ENCODE results near the gene FSTL4. TPM values are rescaled to one million over a fixed set of nuclear protein-coding genes. Genes with fewer than 3 reads are reported as not detected.
A peak's percentile ranks its signal among the peaks of the same experiment; 100 is the strongest.

Gene FSTL4
- total RNA-seq, 1 donor from 2014 or later, result 0.11 TPM

DNA sequence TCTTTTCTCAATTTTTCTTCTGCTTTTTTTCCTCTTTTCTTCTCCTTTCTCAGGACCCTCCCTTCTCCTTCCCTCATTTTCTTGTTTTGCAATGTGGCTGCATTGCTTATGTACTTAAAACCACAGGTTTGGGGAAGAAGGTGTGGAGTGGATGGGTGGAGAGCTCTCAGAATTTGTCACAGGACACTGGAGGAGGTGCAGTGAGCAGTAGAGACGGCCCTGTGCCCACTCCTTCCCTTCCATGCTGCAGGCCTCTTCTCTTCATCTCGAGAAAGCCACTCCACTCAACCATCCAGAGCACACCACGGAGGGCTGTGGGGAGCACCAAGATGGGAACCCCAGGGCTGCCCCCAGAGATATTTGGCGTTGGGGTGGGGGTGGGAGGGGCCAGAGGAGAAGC, 92.3 kb downstream of the FSTL4 start:
- no peak for DNase-seq (ENCODE audit: low read depth)

DNA sequence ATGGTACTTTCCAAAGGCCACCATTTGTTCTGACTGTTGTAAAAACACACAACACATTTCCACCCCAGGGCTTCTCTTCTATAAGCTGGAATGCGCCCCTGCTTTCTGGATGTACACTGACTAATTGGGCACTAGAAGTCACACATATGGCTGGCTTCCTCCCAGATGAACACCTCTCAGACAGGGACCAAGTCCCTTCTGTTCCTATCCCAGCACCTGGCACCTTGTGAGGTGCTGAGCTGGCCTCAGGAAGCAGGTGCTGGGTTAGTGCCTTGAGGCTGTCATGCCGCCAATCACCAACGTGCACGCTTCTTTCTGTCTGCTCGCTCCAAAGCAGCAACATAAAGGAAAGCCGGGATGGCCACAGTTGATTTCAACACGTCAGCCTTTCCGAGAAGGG, 93.2 kb downstream of the FSTL4 start:
- no peak for DNase-seq (ENCODE audit: low read depth)

DNA sequence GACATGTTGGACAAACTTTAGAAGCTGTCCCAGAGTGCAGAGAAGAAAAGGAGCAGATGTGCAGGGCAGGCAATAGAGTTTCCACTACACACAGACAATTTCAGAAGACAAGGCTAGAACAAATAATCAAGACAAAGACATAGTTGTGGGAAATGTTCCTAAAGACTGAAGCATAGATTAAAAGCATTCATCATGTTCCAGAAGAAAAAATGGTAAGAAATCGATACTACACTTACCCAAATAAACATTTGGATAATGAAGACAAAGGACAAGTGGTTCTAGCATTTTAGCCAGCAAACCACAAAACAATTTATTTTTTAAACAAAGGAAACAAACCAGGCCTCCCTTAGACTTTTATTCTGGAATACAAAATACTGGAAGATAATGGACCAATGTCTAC, 97.9 kb downstream of the FSTL4 start:
- DNase-seq (ENCODE audit: low read depth), result no peak

DNA sequence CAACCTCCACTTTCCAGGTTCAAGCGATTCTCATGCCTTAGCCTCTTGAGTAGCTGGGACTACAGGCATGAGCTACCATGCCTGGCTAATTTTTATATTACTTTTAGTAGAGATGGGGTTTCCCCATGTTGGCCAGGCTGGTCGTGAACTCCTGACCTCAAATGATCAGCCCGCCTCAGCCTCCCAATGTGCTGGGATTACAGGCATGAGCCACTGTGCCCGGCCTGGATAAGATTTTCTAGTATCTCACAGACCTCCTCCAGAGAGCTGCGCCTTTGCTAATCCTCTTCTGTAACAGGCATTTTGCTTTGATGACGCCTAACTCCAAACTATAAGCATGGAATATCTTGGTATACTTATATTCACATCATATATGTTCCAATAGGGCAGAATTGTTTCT, 99.4 kb downstream of the FSTL4 start:
- DNase-seq (ENCODE audit: low read depth), result no peak

DNA sequence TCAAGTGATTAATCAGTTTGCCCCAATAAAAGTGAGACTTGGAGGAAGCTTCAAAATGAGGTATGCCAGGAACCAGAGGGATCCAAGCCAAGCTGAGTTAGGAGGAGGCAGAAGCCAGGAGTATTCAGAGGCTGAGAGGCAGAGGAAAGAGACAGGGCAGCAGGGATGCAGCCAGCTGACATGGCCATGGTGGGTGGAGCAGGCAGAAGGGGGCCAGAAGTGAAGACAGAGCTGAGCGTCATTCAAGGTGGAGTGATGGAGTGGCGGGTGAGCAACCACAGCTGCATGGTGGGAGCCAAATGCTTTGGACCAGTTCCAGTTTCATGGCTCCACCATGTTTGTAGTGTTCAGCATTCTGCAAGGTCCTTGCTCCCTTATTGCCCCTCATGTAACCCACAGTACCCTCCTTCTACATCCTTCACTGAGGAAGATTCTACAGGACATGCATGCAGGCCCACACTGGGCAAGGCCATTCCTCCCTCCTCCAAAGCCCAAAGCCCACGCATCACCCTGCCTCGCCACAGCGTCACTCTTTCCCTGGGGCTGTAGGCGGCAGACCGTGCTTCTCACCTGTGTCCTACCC, 100.6 kb downstream of the FSTL4 start:
- DNase-seq (ENCODE audit: low read depth), result no peak

DNA sequence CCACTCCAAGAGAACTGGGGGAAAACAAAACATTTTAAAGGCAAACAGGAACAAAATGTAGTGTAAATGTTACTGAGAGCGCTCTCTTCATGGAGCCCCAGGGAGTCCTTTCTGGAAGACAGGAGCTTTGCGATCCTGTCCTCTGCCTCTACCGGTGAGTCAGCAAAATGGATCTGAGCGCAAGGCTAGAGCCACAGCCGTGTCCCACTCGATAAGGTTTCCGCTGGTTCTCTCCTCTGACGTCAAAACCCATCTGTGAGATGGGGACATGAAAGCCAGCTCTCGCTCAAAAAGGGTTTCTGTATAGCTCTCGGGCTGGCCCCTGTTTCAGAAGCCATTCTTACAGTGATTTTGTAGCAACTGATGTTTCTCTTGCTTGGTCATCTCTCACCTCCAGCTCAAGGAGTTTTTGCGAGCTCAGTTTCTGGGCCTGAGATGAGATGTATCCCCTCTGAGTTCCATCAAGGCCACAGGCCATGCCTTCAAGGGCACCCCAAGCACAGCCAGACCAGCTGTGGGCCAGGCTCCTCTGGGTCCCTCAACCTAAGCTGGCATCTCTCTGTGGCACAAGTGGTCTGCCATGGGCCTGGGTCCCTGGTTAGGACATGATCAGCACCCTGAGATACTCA, 101.6 kb downstream of the FSTL4 start:
- no peak for DNase-seq (ENCODE audit: low read depth)

DNA sequence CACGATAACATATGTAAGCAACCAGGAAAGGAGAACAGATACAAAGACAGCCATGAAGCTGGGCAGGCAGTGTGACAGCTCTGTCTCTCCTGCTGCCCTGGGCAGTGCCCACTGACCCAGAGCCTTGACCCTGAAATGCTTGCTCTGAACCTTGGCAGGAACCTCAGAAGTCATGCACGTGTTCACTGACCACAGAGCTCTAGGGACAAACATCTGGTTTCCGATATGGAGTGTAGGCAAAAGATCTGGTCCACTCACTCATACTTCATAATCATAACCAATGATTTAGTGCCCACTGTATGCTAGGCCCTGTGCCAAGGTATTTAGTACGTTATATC, 102.6 kb downstream of the FSTL4 start:
- peak; percentile 2 for DNase-seq (ENCODE audit: low read depth)

DNA sequence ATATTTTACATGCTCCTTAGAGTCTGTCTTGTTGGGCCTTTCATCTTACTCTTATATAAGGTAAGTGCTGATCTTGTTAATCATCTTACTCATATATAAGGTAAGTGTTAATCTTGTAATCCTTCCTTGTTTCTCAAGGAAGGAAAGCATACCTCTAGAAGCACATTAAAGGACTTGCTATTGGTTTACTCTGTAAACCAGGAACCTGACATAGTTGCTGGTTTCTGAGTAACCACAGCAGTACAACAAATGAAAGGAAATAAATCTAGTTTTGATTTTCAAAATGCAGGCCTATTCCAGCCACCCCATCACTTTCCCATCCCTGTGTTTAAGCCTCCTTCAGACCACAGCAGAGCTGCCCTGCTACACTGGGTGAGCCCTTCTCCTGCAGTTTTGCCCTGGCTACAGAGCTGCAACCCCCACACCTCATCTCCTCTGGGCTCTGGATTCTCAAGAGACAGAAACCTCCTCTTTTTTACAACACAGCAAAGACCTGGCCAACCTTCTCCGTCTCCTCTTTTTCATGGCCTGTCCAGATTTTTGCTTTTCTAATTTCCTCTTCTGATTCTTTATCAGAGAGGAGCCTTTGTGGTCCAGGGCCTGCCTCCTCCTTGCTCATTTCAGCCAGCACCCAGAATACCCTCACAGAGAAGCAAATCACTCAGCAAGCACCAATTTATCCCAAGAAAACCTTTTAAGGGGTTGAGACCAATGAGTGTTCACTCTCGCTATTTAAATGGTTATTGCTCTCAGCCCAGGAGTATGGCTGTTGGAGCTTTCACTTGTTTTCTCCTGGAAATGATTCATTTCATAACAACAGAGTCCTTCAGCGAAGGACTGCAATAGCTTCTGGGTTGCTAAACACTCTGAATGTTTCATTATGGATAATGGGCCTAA, 103.2 kb downstream of the FSTL4 start:
- DNase-seq (ENCODE audit: low read depth), result no peak

DNA sequence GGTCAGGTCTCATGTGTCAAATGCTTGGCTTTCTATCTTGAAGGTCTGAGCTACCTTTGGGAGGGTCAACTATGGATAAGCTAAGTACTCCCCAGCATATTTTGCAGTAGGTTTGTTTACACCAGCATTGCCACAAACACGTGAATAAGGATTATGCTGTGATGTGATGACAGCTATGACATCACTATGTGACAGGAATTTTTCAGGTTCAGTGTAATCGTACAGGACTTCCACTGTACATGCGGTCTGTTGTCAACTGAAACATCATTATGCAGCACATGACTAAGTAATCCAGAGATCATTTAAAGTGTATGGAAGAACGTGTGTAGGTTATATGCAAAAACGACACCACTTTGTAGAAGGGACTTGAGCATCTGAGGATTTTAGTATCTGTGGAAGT, 104.0 kb downstream of the FSTL4 start:
- DNase-seq (ENCODE audit: low read depth), result no peak

DNA sequence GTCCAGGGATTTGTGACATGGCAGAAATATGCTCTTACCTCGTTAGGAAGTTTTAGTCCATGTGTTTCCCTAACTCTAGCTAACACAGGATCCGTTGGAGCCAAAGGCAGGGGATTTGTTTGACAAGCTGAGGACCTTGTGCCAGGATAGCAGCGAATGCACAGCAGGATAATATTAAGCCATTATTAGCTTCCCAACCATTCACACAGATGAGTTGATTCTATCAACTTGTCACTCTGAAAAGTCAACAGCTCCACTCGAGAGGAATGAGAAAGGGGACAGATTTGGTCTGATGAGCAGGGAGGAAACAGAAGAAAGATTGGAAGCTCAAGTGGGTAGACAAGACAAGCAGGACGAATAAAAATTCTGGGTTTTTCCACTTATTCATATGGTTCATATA, 106.2 kb downstream of the FSTL4 start:
- no peak for DNase-seq (ENCODE audit: low read depth)

DNA sequence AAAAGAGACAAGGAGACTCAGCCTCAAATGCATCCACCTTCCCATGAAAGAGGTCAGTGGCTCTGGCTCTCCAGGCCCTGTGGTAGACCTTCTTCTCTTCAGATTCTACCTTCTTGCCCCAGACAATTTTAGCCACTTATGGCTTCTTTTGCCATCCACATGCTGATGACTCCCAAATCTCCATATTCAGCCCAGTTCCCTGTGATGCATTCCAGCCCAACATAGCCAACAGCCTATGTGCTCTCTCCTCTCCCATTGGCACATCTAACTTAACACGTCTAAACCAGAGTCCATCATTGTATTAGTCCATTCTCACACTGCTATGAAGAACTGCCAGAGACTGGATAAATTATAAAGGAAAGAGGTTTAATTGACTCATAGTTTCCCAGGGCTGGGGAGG, 108.8 kb downstream of the FSTL4 start:
- no peak for DNase-seq (ENCODE audit: low read depth)

DNA sequence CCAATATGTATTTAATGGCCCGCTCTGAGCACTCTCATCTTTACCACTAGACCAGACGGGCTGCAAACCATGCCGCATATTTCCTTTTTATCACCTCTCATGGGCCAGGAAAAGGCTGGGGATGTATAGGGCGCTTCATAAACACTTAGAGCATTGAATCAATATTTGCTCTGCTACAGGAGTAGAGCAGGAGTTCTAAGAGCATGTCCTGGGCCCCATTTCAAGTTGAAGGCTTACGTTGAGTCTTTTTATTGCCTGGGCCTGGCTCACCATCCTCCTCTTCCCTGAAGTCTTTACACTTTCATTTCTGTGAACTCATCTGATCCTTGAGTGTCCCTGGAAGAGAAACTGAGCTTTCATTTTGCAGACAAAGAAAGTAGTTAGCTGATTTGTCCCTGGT, 112.4 kb downstream of the FSTL4 start:
- DNase-seq (ENCODE audit: low read depth), result no peak

DNA sequence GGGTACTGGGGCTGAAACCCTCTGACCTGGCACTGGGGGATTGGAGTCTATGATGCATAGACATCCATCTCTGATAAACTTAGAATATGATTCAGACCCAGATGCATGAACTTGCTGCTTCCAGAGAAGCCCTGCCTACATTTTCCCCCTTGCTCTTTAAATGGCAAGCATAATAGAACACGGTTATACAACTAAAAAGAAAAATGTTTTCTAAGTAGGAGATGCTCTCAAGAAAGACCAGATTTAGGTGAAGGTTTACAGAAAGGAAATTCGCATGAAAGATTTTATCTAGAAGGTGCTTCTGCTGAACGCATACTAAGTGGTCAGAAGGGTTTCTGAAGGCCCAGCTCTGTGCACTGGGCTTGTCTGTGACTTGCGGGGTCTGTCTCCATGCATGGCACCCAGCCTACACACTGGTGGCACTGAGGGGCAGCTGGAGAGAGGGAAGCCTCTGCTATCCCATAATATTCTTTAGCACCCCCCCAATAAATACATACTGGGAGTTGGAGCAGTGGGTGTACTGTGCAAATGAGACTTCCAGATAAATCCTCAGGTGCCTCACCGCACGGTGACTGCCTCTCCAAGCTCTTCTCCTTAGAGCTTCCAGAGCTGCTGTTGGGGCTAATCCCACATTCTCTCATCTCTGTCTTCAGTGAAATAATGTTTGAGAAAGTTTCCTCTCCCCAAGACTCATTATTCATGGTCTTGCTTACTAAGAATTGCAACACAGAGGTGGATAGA, 114.6 kb downstream of the FSTL4 start:
- DNase-seq (ENCODE audit: low read depth), result no peak

DNA sequence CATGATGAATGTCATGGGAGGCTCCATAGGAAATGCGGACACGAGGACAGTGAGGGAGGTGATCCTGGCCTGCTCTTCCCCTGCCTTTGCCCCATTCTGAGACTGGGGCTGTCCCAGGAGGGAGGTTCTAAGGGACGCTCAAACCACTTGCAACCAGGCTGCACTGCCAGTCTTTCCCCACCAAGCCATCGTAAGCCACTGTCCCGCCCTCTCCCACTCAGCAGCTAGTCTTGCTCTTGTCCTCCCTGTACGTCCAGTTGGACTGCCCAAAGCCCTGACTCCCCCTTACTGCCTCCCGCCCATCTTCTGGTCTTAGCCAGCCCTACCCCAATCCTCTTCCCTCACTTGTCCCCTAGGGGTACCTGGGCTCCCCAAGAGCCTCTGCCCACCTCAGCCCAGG, 115.7 kb downstream of the FSTL4 start:
- DNase-seq (ENCODE audit: low read depth), result no peak

DNA sequence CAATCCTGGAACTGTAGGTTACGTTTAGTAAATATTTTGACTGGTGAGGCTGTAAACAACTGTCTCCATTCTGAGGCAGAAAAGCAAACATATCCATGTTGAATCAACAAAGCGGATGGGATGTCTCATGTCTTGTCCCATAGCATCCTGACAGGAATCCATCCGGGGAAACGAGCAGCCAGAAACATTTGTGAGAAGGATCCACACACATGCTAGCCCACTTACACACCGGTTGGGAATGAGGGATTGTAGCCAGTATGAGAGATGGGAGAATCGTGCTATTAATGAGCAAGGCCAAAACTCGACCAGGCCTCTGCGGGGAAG, 117.5 kb downstream of the FSTL4 start:
- DNase-seq (ENCODE audit: low read depth), result no peak

DNA sequence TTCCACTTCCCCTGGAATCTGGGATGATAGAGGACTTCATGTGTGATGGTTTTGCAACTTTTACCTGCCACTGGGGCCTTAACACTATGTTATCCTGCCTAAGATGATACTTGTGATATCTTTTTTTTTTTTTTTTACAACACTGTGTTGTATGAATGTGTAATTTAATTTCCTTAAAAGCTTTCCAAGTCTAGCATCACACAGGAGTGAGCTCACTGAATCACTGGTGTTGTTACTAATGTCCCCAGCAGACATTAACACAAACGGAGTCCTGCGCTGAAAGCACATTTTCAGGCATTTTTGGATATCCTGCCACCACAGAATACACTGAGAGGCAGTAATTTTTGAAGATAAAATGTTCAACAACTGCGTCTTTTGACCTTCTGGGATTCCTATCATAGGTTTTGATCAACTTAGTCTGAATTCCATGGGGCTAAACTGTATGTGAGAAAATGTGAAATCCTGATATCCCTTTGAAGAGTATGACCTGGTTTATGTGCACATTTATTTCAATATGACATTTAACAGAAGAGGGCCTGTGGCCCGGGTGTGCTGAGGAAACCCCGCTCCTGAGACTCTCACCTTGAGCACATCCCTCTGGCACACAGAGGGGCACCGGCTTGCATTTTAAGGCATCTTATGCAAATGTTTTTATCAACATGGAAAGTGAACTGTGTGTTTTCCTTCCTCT, 118.0 kb downstream of the FSTL4 start:
- DNase-seq (ENCODE audit: low read depth), result no peak

DNA sequence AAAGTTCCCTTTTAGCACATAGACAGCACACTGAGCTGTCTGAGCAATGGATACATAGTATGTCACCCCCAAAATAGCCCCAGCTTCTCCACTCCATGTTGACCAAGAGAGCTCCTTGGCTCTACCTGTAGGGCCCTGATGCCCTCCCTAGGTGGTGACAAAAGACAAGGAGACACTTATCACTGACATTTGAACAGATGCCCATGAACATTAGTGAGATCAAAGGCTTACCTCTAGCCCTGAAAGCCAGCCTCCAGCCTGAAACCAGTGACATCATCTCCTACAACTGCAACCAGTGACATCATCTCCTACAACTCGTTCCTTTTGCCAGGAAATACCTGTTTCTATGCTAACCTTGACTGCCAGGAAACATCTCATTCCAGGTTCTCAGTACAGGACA, 122.7 kb downstream of the FSTL4 start:
- DNase-seq (ENCODE audit: low read depth), result no peak

DNA sequence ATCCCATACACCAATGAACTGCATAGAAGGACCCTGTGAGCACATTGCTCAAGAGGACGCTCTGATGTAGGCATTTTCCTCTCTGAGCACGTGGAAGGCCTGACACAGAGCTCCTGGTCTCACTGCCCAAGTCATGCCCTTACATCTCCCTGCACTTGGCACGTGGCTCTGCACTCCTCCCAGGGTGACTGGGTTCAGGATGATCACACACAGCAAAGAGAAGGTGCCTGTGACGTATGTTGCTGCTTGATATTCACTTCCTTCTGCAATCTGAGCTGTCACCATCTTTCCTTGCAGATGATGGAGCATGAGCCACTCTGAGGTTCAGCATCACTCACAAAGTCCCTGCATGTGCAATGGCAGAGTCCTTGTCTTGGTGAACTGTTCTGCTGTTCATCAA, 125.2 kb downstream of the FSTL4 start:
- DNase-seq (ENCODE audit: low read depth), result no peak

DNA sequence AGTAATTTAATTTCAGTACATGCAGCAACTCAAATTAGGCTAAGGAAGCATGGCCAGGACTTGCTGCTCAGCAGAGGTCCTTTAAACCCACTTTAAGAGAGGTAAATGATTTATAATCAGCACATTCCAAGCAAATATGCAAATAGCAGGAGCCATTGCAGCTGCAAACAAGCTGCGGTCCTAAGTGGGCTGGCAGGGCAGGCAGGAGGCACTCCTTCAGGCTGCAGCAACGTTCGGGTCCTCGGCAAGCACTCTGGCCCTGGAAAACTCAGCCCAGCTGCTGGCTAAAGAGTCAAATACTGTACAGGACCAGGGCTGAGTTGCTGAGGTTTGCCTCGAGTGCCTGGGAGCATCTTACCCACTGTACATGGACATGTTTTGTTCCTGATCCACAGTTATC, 126.9 kb downstream of the FSTL4 start:
- no peak for DNase-seq (ENCODE audit: low read depth)

DNA sequence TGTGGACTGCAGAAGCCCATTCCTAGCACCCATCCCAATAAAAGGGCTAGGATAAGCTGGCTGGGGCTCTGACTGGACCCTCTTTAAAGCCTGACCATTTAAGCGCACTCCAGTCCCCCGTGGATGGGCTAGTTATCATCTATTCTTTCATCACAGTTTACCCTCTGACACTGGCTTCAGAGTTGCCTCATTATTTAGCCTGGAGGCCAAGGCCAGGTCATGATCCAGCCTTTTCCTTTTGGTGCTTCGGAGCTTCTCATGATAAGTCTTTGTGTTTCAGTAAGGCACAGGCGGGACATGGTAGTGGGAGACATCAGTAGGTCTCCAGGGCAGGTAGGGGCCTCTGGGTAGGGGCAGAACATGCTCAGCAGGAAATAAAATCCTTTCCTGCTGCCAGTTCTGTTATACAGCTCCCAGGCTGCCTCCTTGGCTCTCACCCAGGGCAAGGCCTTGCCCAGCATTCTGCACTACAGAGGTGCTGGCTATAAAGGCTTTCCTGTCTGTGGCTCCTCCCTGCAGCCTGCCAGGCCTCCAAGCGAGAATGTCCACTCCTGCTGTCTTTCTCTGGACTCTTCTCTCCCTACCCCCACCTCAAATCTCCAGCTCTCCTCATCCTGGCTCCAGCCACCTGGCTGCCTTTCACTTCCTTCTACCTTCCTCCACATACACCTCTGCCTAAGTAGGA, 128.8 kb downstream of the FSTL4 start:
- no peak for DNase-seq (ENCODE audit: low read depth)

DNA sequence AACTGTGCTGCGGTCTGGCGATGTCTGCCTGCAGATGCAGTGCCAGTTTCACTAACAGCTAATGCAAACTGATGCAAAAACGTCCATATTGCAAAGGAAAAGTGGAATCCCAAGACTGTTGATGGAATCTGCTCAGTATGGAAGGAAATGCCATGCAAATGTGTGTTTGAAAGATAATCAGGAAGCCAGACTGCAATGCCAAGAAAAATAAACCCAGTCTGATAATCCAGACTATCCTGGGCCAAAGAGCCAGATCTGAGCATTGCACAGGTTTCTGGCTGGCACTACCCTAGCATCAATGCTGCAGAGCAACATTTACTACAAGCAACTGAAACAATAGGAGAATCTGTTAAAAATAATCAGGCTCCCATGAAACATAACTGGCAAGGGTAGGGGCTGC, 130.3 kb downstream of the FSTL4 start:
- DNase-seq (ENCODE audit: low read depth), result no peak

Measured in myocyte (in vitro differentiated cells).